GM19025 (cell line): Measurements from ENCODE around the gene ITPKB.

Experiments used
- ATAC-seq: cut with Tn5 transposase; IDR thresholded peaks from one replicate; pipeline ENCODE4 v1.9.1; 2021; ENCODE audit warnings: mild to moderate bottlenecking, low read depth, moderate library complexity; ENCODE audit not compliant: unreplicated experiment

Gene ITPKB

DNA sequence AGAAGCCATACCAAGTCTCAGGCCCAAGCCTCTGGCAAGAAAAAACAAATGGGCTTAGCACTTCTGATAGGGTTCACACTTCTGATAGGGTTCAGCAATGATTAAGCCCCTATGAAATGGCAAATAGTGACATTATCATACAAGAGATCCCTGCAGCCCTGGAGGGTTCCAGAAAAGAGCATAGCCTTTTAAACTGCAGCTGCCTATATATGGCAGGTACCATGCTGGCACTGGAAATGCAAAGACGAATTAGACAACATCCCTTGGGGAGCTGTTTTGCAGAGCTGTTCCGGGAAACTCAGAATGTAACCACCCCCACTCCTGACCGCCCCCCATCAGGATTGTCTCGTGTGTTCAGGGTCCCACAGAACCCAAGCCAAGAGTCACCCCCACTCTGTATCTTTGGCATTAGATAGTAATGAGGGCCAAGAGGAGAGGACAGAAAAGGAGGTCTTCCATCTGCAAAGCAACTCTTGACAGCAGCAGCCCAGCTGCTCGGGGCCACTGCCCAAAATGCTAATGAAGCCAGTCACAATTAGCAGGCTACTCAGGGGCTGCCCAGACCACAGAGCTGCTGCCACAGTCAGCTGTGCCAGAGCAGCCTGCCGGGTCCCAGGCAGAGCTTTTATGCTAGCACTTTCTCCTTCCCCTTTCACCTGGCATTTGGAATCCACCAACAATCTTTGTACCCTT, 50.9 kb downstream of the ITPKB start:
- no peak for ATAC-seq

DNA sequence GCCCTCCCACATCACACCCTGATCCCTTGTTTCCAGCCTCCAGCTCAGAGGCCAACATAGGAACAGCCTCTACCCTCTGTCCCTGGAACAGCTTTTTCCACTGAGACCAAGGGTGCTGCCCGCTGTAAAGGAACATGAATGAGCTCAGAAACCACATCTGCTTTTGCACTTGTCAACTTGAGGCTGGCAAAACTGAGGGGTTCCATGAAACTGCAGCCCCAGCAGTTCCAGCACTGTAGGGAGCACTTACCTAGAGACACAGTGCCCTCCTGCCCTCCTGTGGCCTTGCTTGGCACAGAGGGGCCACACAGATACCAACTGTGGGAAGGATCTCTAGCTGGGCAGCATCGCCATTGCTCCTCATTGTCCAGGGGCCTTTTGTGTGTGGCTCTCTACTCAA, 51.7 kb downstream of the ITPKB start:
- ATAC-seq, result no peak

GRCh38 chr1:226686440-226687425, 52.3 kb downstream of the ITPKB start:
- no peak for ATAC-seq

DNA sequence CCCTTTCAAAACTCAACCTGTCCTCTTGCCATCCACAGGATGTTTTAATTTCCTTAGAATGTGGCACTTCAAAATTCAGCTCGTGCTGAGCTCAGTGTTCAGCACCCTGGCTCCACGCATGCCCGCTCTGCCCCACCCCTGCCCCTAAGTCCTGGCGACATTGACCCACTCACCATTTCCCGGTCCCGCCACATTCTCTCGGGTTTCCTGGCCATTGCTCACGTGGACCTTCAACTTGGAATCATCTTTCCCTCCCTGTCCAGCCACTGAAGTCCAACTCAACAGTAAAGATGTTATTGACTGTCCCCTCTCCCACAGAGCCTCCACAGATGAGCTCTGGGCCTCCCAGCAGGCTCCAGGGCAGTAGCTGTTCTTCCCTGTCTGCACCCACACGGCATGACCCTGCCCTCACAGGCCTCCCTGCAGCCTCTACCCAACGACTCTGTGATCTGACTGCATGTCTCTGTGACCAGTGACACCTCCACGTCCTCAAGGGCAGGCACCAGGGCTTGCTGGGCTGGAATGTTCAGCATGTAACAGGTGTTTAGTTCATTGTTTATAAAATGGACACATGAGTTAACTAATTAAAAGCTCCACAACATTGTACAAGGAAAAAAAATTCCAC, 53.8 kb downstream of the ITPKB start:
- no peak for ATAC-seq

- no peak for ATAC-seq
Observed at GRCh38 chr1:226684026-226684425, 55.1 kb downstream of the ITPKB start.

GRCh38 chr1:226682871-226683814, 55.9 kb downstream of the ITPKB start:
- ATAC-seq, result no peak

- ATAC-seq, result no peak
Observed at GRCh38 chr1:226681652-226682493, 57.2 kb downstream of the ITPKB start.

- ATAC-seq, result no peak
Observed at GRCh38 chr1:226680653-226681052, 58.4 kb downstream of the ITPKB start.

GRCh38 chr1:226679853-226680516, 59.1 kb downstream of the ITPKB start:
- no peak for ATAC-seq

- no peak for ATAC-seq
Observed at GRCh38 chr1:226679262-226679661, 59.8 kb downstream of the ITPKB start.

GRCh38 chr1:226678701-226679100, 60.4 kb downstream of the ITPKB start:
- ATAC-seq, result no peak

DNA sequence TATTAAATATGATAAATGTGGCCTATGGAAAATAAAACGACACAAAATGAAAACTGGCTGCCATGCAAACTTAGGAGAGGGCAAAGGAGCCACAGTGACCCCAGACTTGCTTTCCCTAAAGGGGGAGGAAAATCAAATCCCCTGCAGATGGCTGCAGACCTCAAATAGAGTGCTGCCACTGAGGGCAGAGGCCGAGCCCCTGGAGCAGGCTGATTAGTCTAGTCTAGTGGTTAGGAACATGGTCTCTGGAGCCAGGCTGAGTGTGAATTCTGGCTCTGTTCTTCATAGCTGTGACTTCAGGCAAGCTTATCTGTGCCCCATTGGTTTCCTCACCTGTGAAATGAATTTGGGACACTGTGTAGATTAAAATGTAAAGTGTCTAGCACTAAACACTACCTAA, 60.8 kb downstream of the ITPKB start:
- ATAC-seq, result no peak

- ATAC-seq, result no peak
Observed at GRCh38 chr1:226677027-226678020, 61.8 kb downstream of the ITPKB start.

DNA sequence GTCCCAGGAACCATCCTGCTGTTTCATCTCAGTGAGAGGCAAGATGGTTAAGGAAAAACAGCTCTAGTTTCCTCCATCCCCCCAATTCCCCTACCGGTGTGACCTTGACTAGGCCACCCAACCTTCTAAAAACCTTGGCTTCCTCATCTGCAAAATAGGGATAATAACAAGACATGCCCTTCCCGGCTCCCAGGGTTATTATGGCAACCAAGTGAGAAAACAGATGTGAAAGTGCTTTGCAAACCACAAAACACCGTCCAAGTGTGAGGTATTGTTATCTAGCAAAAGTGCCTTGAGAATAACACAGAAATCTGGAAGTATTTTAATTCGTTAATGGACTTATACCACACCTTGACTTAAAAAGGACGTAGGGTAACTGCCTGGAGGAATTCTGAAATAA, 62.7 kb downstream of the ITPKB start:
- ATAC-seq, result no peak

GRCh38 chr1:226675715-226676357, 63.2 kb downstream of the ITPKB start:
- ATAC-seq, result no peak

DNA sequence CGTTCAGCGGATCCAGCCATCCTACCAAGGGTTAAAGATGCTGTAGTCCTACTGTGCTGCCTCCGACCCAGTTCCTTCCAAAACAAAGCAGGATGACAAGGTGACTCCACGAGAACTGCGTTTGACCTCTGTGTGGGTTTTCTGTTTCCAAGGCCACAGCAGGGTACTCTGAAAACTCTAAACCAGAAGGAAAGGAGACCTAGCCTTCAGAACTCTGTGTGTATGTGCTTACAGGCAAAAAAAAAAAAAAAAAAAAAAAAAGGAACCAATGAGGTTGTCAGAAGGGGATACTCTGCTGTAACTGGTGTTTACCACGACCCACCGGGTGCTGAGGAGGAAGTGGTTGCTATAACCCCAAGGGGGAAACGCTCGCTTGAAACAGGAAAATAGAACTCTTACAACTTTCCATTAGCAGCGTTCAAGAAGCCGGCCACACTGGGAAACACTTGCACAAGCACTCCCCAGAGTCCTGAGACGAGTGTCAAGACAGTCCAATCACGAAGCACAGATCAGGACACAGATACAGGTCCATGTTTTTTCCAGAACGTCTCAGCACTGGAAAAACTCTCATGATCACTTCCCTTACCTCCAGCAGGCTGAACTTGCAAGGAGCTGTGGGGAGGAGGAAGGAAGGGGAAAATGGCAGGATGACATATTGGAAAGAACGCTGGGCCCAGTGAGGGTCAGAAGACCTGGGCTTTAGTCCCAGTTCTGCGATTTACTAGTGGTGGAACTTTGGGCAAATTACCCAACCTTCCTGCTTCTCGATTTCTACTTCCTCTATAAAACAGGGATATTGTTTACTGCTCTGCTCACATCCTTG, 64.0 kb downstream of the ITPKB start:
- peak; percentile 63 for ATAC-seq
